ENCODE results near the gene ARL8A.
"Not testable (repeated sequence)": the region's sequence is repeated elsewhere in the genome, so short reads cannot be mapped to it uniquely, and the experiment has no call there.

The ARL8A gene

DNA sequence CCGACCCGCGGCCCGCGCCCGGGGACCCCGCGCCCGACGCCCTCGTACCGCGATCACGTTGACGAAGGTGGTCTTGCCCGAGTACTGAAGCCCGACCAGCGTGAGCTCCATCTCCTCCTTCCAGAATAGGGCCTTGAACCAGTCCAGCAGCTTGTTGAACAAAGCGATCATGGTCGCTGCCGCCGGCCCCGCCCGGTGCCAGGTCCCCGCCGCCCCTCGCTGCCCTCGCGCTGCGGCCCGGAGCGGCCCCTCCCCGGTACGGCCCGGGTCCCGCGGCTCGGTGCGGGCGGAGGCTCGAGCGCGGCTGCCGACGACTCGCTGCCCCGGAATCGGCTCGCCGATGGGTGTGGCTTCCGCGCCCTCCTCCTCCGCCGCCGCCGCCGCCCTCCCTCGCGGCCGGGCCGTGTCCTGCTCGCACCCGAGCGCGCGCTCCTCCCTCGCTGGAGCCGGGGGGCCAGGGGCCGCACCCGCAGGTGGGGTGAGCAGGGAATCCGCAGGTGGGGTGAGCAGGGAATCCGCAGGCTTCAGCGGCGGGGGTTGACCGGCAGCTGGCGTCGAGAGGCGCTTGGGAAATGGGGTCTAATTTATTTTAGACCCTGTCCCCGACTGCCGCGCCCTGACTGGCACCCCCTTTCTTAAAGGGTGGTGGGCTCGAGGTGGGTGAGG is at the start of gene ARL8A:
Gene ARL8A, minus strand, starts transcription at position 336 of the 666 bp plus-strand sequence. Its CDS starts 165 bp downstream, at position 171.
- DNase-seq: peak; percentile 77 to 82

DNA sequence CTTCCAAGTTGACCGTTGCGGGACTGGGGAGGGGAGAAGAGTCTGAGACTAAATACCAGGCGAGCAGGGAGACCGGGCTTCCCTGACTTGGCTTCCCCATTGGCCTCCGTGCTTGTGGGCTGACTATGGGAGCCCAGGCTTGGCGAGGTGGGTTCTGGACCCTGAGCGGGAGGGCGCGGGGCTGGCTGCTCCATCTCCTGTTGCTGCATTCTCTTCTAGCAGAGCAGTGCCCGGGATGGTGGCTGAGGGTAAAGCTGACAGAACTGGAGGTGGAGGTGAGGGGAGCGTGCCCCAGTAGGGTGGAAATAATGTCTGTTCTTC is 49.8 kb upstream of the ARL8A start:
- DNase-seq: no peak

DNA sequence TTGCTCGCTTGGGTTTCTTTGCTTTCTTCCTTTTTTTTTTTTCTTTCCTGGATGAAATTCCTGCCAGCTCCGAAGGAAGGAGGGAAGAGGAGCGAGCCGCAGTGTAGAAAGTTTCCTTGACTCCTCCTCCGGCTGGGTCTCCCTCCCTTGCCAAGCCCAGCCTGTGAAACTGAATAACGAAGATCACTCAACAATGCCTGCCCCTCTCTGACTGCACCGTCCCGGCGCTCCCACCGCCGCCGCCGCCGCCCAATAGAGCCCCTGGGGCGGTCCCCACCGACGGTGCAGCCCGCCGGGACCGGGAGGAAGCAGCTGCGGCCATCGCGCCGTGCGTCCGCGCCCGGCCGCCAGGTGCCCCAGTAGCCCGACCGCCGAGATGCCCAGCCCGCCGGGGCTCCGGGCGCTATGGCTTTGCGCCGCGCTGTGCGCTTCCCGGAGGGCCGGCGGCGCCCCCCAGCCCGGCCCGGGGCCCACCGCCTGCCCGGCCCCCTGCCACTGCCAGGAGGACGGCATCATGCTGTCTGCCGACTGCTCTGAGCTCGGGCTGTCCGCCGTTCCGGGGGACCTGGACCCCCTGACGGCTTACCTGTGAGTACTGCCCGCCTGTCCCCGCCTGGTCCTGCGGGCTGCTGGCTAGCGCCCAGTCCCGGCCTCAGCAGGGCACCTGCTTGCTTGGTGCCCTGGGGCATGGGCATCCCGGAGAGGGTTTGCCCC is 49.2 kb upstream of the ARL8A start, which contains the start of gene LGR6:
Gene LGR6, plus strand, starts transcription at position 186 of the 714 bp plus-strand sequence. Its CDS starts 191 bp downstream, at position 377.
- DNase-seq: no peak

DNA sequence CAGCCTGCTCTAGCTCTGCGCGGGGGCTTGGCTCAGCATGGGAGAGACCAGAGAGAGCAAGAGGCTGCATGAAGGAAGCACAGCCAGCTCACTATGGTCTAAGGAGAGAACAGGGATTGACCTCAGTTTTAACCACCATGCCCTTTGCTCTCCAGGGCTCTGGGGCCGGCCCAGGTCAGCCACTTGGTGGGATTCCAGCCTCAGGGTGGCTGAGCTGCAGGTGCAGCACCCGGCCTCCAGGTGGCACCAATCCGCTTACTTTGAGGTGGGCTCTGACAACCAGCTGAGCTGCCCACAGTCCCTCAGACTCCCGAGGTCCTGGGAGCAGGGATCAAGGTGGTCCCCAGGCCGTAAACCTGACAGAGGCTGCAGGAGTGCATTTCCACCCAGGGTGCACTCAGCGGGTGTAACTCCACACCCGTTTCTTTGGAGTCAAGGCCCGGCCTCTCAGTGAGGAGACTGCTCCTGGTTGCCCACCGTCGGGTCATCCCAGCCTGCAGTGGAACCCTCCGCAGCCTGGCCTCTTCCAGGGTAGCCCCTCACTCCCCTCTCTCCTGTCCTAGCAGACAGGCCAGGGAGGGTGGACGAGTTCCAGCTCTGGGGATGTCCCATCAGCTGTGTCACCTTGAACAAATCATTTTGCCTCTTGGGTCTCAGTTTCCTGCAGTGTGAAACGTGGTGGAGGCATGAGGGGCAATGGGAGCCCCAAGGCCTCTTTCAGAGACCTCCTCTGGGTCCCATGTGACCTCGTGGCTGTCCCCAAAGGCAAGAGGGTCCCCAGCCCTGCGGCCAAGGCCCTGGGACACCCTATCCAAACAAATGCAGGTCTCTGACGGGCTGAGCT is 48.5 kb upstream of the ARL8A start:
- DNase-seq: peak; percentile 72 to 76

DNA sequence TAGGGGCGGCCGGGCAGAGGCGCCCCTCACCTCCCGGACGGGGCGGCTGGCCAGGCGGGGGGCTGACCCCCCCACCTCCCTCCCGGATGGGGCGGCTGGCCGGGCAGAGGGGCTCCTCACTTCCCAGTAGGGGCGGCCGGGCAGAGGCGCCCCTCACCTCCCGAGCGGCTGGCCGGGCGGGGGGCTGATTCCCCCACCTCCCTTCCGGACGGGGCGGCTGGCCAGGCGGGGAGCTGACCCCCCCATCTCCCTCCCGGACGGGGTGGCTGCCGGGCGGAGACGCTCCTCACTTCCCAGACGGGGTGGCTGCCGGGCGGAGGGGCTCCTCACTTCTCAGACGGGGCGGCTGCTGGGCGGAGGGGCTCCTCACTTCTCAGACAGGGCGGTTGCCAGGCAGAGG is 46.9 kb upstream of the ARL8A start:
- not testable (repeated sequence) for DNase-seq

DNA sequence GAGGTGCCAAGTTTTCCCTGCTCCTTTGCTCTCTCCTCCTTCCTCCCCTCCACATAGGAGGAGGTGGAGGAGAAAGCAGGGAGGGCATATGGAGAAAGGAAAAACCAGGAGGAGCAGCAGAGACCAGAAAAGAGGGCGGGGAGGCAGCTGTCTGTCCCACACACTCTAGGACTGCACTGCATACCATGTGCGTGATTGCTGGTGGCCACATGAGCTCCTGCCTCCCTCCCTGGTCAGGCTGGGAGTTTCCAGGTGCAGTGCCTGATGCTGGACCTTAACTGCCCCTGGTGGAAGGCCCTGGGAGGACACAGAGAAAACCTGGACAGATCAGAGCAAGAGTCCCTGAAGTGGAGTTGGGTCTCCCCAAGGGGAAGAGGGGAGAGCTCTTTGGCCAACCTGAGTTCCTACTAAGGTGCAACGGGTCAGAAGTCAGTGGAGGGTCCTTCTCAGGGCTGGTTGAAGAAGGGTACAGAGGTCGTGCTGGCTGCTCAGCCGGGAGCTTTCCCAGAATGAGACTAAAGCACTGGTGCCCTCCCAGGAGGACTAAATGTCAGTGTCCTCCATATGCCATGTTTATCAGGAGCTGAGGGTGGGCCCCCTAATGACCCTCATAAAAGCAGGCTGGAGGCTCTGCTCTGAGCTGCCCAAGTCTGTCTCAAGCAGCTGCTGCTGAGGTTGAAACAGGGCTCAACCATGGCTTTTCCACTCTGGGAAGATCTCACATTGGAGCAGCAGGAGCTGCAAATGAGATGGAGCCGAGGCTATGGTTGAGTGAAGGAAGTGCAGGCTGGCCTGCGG is 45.6 kb upstream of the ARL8A start:
- DNase-seq: no peak

DNA sequence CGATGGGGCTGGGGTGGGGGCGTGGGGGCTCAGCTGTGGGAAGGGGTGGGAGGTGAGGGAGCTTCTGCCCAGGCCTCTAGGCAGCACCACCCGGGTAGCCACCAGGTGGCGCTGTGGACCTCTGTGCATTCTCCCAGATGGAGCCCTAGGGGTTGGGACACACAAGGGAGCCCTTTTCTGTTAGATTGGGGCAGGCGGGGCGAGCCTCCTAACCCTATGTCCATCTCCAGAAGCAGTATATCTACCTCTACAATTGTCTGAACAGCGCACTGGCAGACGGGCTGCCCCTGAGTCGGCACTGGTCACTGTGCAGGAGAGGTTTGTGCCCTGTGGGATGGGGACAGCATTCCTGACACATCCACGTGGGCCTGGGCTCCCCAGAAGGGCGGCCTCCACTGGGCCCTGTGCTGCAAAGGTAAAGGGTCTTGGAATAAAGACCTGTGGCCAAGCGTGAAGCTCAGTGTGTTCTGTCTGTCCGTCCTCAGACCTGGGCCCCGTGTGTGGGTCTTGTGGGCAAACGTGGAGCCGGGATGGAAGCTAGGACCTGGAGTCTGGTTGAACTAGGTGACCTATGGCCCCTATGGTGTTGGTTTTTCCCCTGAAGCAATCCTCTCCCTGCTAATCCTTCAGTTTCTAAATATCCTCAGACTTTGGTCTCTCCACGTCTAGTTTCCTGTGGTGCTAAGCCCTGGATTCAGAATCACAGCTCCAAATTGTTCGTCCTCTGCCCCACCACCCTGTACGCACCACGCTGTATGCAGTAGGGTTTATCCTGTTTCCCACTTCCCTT is 44.7 kb upstream of the ARL8A start:
- DNase-seq: peak; percentile 86 to 87

DNA sequence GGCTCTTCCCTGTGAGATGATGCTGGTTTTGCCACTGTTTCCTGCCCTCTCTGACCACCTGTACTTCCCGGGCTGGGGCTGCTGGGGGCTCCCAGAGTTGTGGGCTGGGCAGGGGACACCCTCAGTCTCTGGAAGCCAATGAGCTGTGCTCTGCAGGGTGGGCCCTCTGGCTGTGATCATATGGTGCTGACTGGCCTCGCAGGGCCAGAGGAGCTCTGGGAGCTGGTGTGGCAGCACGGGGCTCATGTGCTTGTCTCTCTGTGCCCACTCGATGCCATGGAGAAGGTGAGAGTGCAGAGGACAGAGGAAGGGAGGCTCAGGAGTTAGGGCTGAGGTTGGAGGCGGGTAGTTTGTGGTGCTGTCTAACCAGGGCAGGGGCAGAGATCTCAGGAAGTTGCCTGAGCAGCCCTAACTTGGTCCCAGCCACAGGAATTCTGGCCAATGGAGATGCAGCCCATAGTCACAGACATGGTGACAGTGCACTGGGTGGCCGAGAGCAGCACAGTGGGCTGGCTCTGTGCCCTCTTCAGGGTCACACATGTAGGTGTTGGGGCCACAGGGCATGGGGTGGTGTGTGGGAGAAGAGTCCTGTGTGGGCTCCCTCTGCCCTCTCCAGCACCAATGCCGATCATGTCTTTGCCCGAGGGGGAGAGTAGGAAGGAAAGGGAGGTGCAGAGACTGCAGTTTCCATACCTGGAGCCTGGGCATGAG is 43.3 kb upstream of the ARL8A start:
- no peak for DNase-seq

DNA sequence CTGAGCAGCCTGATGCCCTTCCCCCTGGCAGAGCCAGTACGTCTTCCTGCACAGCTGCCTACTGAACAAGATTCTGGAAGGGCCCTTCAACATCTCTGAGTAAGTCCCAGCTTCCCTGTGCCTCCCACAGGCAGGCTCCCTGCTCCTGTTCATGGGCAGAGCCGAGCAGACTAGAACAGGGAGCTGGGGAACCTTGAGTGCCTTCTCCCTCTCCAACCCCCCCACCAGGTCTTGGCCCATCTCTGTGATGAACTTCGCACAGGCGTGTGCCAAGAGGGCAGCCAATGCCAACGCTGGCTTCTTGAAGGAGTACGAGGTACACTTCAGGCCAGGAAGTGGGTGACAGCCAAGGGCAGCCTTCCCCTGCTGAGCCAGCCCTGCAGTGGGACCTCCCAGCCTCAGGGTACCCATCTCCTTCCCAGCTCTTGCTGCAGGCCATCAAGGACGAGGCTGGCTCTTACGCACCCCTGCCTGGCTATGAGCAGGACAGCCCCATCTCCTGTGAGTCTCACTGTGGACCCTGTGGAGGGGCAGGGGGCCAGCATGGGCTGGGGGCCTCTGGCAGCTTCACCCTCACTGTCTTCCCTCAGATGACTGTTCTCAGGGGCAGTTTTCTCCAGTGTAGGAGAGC is 42.6 kb upstream of the ARL8A start:
- no peak for DNase-seq

DNA sequence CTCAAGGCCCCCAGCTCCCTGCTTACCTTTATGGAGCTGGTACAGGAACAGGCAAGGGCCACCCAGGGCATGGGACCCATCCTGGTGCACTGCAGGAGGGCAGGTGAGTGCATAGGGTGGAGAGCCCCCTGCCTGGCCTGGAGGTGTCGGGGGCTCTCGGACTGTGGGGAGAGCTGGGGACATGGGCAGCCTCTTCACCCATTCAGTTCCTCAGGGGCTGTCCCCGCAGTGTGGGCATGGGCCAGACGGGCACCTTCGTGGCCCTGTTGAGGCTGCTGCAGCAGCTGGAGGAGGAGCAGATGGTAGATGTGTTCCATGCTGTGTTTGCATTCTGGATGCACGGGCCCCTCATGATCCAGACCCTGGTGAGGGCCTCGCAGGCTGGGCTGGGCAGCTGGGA is 41.8 kb upstream of the ARL8A start:
- DNase-seq: no peak

DNA sequence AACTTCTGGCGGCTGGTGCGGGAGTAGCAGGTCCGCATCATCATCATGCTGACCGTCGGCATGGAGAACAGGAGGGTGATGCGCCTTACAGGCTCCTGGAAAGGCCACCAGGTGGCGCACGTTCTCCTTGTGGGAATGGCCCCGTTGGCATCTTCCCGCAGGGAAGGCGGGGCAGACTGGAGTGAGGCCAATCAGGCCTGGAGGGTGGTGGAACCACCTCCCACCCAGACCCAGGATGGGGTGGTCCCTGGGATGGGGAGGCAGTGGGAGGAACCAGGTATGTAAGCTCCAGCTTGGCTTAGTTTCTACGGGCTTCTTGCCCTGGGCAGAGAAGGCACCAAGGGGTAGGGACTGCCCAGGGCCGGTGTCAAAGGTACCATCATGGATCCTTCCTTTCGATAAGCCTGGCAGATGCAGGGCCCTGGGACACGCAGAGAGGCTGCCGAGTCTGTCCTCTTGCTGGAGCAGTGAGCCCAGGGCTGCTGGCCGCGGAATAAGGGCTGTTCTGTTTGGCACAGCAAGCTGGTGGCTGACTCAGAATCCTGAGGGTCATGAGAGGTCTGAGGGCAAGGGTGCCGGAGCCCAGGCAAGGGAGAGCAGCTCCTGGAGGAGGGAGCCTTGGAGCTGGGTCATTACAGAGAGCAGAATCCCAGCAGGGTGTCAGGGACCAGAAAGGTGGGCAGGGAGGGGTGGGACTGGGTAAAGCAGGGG is 40.4 kb upstream of the ARL8A start:
- peak; percentile 85 for DNase-seq

DNA sequence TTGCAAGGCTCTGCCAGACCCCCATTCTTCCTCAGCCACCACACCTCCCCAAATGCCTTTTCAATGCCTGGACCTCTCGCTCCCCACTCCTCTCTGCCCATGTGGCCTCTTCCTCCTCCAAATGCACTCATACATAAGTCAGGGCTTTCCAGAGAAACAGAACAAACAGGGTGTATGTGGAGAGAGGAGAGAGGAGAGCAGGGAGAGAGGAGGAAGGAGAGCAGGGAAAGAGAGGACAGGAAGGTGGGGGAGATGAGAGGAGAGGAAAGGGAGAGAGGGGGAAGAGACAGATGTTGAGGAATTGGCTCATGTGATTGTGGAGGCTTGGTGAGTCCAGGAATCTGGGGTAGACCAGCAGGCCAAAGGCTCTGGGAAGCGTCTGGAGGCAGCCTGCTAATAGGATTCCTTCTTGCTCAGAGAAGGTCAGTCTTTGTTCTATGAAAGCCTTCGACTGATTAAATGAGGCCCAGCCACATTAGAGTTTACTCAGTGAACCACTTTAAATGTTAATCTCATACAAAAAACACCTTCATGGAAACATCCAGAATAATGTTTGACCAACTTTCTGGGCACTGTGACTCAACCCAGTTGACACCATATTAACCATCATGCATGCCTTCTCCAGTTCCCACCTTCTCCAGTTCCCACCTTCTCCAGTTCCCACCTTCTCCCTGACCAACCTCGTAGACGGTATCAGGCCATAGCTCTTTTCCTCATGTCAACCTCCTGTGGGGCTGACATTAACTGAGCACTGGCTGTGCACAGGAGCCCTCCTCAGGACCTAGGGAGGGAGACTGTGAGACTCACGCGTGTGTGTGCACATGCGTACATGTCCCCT is 37.7 kb upstream of the ARL8A start:
- DNase-seq: no peak

DNA sequence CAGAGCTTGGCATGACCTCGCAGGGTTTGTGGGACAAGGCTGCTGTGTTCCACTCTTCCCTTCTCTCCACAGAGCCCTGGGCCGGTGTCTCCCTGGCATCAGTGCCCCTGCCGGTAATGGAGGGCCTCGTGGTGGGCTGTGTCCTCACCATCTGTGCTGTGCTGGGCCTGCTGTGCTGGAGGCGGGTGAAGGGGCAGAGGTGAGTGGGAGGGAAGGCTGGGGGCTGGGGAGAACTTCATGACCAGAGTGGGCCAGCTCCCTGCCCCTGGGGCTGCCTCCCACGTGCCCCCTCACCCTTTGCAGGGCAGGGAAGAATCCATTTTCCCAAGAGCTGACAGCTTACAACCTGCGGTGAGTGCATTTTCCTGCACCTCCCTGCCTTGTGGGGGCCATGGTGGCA is 37.0 kb upstream of the ARL8A start:
- DNase-seq: no peak

DNA sequence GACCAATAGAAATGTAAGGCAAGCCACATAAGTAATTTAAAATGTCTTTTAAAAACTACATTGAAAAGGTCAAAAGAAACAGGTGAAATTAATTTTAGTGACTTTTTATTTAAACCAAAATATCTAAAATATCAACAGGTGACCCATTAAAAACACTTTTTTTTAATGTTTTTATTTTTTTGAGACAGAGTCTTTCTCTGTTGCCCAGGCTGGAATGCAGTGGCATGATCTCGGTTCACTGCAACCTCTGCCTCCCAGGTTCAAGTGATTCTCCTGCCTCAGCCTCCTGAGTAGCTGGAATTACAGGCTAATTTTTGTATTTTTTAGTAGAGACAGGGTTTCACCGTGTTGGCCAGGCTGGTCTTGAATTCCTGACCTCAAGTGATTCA is 36.2 kb upstream of the ARL8A start:
- not testable (repeated sequence) for DNase-seq

DNA sequence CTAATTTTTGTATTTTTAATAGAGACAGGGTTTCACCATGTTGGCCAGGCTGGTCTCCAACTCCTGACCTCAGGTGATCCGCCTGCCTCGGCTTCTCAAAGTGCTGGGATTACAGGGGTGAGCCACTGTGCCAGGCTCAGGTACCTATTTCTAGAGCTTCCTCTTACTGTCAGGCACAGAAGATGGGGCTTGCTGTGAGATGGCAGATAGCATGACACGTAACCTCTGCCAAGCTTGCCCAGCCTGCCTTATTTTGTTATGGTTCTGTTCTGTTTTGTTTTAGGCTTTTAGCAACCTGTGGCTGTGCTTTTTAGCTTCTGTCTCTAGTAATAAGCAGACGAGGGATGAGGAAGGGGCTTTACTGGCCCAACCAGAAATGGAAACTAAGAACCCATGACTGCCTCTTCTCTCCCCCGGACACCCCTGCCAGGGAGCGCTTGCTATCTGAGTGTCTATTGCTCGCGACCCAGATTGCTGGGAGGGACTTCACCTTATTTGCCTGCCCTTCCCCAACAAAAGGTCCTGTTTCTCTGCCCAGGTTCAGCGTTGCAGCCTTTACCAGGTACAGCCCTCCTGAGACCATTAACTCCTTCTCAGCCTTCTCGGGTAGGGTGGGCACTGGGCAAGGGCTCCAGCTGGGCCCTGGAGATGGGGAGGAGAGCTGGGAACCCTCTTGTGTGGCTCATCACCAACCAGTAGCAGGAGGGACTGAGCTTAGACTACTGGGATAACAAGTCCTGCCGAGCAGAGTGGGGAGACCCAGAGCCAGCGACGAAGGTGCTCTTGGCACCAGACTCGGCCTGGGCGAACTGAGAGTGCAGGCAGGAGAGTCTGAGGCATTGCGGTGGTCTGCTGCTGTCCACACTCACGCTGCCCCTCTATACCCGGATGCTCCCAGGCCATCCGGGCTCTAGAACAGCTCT is 35.6 kb upstream of the ARL8A start:
- no peak for DNase-seq

DNA sequence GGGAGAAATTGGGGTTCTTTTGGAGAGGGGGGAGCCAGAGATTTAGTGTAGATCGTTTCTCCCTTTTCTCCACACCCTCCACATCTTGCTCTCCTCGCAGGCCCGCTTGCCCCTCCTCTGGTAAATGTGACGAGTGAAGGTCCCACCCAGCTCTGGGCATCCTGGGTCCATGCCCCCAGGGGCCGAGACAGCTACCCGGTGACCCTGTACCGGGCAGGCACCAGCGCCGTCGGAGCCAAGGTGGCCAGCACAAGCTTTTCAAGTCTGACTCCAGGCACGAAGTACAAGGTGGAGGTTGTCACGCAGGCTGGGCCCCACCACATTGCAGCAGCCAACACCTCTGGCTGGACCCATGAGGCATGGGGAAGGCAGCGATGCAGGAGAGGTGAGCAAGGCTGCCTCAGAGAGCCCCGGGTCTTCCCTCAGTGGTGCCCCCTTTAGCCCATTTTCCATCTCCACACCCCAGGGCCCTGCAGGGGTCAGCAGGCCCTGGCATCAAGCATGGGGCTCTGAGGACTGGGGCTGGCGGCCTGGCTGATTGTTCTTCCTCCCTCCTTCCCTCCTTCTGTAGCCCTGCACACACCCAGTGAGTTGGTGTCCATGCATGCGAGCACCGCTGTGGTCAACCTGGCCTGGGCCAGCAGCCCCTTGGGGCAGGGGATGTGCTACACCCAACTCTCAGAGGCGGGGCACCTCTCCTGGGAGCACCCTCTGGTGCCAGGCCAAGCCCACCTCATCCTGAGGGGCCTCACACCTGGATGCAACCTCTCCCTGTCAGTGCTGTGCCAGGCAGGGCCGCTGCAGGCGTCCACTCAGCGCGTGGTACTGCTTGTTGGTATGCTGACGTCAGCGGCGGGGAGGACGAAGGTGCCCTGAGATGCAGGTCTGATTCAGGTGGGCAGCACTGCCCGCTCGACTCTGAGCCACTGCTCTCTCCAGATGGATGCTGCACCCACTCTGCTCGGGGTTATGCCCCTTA is 32.7 kb upstream of the ARL8A start:
- DNase-seq: no peak

DNA sequence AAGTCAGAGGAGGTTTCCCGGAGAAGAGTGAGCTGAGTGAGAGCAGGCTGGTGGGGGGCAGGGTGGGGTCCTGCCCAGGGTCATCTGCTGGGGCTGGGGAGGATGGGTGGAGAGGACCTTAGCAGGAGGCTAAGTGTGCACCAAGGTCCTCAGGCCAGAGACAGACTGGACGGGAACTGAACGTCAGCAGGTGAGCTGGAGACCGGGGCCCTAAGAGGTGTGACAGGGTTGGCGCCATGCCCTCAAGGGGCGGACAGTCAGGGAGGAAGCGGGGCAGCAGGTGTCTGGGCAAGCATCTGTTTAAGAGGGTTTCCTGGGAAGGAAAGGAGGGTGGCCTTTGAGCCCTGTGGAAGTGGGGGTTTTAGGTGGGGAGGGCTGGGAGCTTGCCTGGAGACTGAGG is 29.5 kb upstream of the ARL8A start:
- DNase-seq: no peak
